ENCODE results near the gene PTPRN. TPM values are rescaled to one million over a fixed set of nuclear protein-coding genes. Genes with fewer than 3 reads are reported as not detected.
A peak's percentile ranks its signal among the peaks of the same experiment; 100 is the strongest.

The PTPRN gene
- polyA plus RNA-seq, 2 of the 4 experiments (the other 2 are of a cell fraction): 0.44 to 1.1 TPM

DNA sequence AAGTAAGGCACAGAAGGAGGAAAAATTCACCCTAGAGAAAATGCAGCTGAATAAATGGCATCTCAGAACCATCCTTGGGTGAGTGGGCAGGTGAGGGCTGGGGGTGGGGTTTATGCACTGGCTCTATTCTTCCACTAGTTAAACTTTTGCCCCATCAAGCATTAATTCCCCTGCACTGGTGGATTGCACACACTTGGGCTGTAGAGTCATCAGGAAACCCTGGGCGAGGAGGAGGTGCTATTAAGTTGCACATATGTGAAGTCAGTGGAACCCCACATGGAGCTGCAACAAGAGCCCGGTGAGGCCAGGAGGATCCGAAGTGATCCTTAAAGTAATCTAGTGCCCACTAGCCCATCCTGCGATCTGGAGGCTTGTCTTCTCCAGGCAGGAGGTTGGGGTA lies 36.8 kb downstream of the PTPRN start:
- no peak for TF ChIP-seq MAFK (IDR thresholded peaks at IDR 0.05; ENCODE audit: partially characterized antibody)
- no peak for TF ChIP-seq TFCP2L1 (CRISPR knock-in tag; IDR thresholded peaks at IDR 0.05)
- TF ChIP-seq EHF (CRISPR knock-in tag; IDR thresholded peaks at IDR 0.05): no peak
- TF ChIP-seq NPAS2 (CRISPR knock-in tag; IDR thresholded peaks at IDR 0.05; ENCODE audit: borderline replicate concordance): no peak
- TF ChIP-seq CEBPB (IDR thresholded peaks at IDR 0.05): no peak
- TF ChIP-seq, protein P1, sequence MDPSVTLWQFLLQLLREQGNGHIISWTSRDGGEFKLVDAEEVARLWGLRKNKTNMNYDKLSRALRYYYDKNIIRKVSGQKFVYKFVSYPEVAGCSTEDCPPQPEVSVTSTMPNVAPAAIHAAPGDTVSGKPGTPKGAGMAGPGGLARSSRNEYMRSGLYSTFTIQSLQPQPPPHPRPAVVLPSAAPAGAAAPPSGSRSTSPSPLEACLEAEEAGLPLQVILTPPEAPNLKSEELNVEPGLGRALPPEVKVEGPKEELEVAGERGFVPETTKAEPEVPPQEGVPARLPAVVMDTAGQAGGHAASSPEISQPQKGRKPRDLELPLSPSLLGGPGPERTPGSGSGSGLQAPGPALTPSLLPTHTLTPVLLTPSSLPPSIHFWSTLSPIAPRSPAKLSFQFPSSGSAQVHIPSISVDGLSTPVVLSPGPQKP (IDR thresholded peaks at IDR 0.05; ENCODE audit: low read depth, low read length): no peak
- no peak for TF ChIP-seq FOSB (CRISPR knock-in tag; IDR thresholded peaks at IDR 0.05)
- TF ChIP-seq, protein P2, sequence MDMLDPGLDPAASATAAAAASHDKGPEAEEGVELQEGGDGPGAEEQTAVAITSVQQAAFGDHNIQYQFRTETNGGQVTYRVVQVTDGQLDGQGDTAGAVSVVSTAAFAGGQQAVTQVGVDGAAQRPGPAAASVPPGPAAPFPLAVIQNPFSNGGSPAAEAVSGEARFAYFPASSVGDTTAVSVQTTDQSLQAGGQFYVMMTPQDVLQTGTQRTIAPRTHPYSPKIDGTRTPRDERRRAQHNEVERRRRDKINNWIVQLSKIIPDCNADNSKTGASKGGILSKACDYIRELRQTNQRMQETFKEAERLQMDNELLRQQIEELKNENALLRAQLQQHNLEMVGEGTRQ (IDR thresholded peaks at IDR 0.05): no peak
- TF ChIP-seq NR3C1 (IDR thresholded peaks at IDR 0.05): no peak
- no peak for TF ChIP-seq HOXA7 (CRISPR knock-in tag; IDR thresholded peaks at IDR 0.05)
- no peak for TF ChIP-seq RARB (CRISPR knock-in tag; IDR thresholded peaks at IDR 0.05)
- TF ChIP-seq, protein P3, sequence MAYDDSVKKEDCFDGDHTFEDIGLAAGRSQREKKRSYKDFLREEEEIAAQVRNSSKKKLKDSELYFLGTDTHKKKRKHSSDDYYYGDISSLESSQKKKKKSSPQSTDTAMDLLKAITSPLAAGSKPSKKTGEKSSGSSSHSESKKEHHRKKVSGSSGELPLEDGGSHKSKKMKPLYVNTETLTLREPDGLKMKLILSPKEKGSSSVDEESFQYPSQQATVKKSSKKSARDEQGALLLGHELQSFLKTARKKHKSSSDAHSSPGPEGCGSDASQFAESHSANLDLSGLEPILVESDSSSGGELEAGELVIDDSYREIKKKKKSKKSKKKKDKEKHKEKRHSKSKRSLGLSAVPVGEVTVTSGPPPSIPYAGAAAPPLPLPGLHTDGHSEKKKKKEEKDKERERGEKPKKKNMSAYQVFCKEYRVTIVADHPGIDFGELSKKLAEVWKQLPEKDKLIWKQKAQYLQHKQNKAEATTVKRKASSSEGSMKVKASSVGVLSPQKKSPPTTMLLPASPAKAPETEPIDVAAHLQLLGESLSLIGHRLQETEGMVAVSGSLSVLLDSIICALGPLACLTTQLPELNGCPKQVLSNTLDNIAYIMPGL (CRISPR knock-in tag; IDR thresholded peaks at IDR 0.05; ENCODE audit: borderline replicate concordance): no peak
- TF ChIP-seq, protein P4, sequence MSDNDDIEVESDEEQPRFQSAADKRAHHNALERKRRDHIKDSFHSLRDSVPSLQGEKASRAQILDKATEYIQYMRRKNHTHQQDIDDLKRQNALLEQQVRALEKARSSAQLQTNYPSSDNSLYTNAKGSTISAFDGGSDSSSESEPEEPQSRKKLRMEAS (IDR thresholded peaks at IDR 0.05): no peak
- no peak for TF ChIP-seq SMC3 (IDR thresholded peaks at IDR 0.05)
- no peak for TF ChIP-seq TP53 (CRISPR knock-in tag; IDR thresholded peaks at IDR 0.05)
- H3K4me3 ChIP-seq: no peak overlapping the region
- H3K9me3 ChIP-seq: no peaks in the 10 kb centered on the region
- peak overlapping the region; percentile 95 for H3K4me2 ChIP-seq
- POLR2A ChIA-PET: interaction anchor here (0.7 to 2.8 kb wide), 4 partner anchors 19 to 54 kb away, joined by 7 to 65 read pairs (median 26); partner anchors contain the start of genes ABCB6, TUBA4A and TUBA4B
- 86% methylated on average over 4 of the region's 4 CpGs for WGBS (ENCODE audit: missing lambda C conversion rate)
- CTCF ChIA-PET: interaction anchor here (0.9 to 16.2 kb wide), 3 partner anchors 11 to 23 kb away, joined by 3 to 540 read pairs (median 214); partner anchors contain the start of genes TUBA4A and TUBA4B
- peaks cover 69% of the 10 kb centered on the region for H3K4me1 ChIP-seq
- ATAC-seq: no peak
- FAIRE-seq: no peak
- peak overlapping the region; percentile 96 to 99 for H3K27ac ChIP-seq
- peak in 1 of 2 experiments; percentile 35 for DNase-seq (ENCODE audit: low read depth in 1 of 2, low spot score in 1 of 2)

DNA sequence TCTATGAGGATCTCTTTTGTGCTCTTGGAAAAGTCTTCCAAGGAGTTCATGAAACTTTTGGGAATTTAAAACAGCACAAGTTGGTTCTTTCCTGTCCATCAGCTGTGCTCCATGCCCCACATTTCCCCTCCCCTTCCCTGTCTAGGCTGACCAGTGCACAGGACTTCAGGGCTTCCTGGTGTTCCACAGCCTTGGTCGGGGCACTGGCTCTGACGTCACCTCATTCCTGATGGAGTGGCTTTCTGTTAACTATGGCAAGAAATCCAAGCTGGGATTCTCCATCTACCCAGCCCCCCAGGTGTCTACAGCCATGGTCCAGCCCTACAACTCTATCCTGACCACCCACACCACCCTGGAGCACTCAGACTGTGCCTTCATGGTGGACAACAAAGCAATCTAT lies 38.2 kb downstream of the PTPRN start:
- Histone ChIP-seq H3K4me1 (peaks cover 61% of the 10 kb centered on the region), H3K4me3 (no peak overlapping the region), H3K27ac (peak overlapping the region; percentile 29 to 96; a peak in 5 of 6 replicates), H3K4me2 (no peak overlapping the region), H3K9me3 (no peaks in the 10 kb centered on the region)
- WGBS (ENCODE audit: missing lambda C conversion rate): 100% methylated on average over 2 of the region's 2 CpGs
- no peak for FAIRE-seq
- no peak for DNase-seq (ENCODE audit: low read depth in 1 of 2, low spot score in 1 of 2)
- ATAC-seq: no peak
- CTCF ChIA-PET: interaction anchor here (1.3 to 4.6 kb wide), 6 partner anchors 10 to 53 kb away, joined by 3 to 24 read pairs (median 6); partner anchors contain the start of gene TUBA4A
- POLR2A ChIA-PET: interaction anchor here (0.9 kb wide), 1 partner anchor 18 kb away, joined by 11 read pairs; the partner anchor contains the start of gene TUBA4B
- TF ChIP-seq NPAS2 (CRISPR knock-in tag; IDR thresholded peaks at IDR 0.05; ENCODE audit: borderline replicate concordance) (no peak), HEYL (CRISPR knock-in tag; IDR thresholded peaks at IDR 0.05) (no peak), RARB (CRISPR knock-in tag; IDR thresholded peaks at IDR 0.05) (no peak), RCOR1 (IDR thresholded peaks at IDR 0.05; ENCODE audit: low read depth, low read length) (no peak), GATA3 (IDR thresholded peaks at IDR 0.05; ENCODE audit: borderline replicate concordance) (no peak), EP300 (IDR thresholded peaks at IDR 0.05) (no peak), MAFK (IDR thresholded peaks at IDR 0.05; ENCODE audit: partially characterized antibody) (no peak), TFCP2L1 (CRISPR knock-in tag; IDR thresholded peaks at IDR 0.05) (no peak), ZNF302 (CRISPR knock-in tag; IDR thresholded peaks at IDR 0.05) (no peak), NR3C1 (IDR thresholded peaks at IDR 0.05) (no peak), CHD4 (IDR thresholded peaks at IDR 0.05; ENCODE audit: borderline replicate concordance) (no peak), CEBPB (IDR thresholded peaks at IDR 0.05) (no peak), FOXS1 (CRISPR knock-in tag; IDR thresholded peaks at IDR 0.05) (no peak)
- TF ChIP-seq, protein P5, sequence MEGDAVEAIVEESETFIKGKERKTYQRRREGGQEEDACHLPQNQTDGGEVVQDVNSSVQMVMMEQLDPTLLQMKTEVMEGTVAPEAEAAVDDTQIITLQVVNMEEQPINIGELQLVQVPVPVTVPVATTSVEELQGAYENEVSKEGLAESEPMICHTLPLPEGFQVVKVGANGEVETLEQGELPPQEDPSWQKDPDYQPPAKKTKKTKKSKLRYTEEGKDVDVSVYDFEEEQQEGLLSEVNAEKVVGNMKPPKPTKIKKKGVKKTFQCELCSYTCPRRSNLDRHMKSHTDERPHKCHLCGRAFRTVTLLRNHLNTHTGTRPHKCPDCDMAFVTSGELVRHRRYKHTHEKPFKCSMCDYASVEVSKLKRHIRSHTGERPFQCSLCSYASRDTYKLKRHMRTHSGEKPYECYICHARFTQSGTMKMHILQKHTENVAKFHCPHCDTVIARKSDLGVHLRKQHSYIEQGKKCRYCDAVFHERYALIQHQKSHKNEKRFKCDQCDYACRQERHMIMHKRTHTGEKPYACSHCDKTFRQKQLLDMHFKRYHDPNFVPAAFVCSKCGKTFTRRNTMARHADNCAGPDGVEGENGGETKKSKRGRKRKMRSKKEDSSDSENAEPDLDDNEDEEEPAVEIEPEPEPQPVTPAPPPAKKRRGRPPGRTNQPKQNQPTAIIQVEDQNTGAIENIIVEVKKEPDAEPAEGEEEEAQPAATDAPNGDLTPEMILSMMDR (IDR thresholded peaks at IDR 0.05): no peak
- TF ChIP-seq, protein P2 (IDR thresholded peaks at IDR 0.05): no peak
- TF ChIP-seq, protein P3 (CRISPR knock-in tag; IDR thresholded peaks at IDR 0.05; ENCODE audit: borderline replicate concordance): no peak
